ENCODE data around the gene CAPN12. TPM values are rescaled to one million over a fixed set of nuclear protein-coding genes. Genes with fewer than 3 reads are reported as not detected.

The CAPN12 gene
- total RNA-seq, 1 experiment from 2014 or later, result 43.9 TPM

GRCh38 chr19:38769635-38770211, 25.4 kb upstream of the CAPN12 start:
- H2AFZ ChIP-seq, result peak overlapping the region; percentile 72; the same call in 1 of the 2 replicates
- H3K4me2 ChIP-seq, result no peak overlapping the region
- intact Hi-C loops (cut with micrococcal nuclease; ENCODE audit: unreplicated experiment), result loop anchor here (2.0 kb wide), 1 partner anchor 61 kb away; the partner anchor contains the start of gene ECH1
- no peaks in the 10 kb centered on the region for H4K20me1 ChIP-seq (ENCODE audit: insufficient read depth)
- no peak overlapping the region for H3K4me3 ChIP-seq
- no TSS peak for BruUV-seq (replicated peaks)
- H3F3A ChIP-seq (ENCODE audit: insufficient read depth, low read depth), result no peaks in the 10 kb centered on the region
- H3K27ac ChIP-seq, result no peak overlapping the region
- no peaks in the 10 kb centered on the region for H3K4me1 ChIP-seq (replicated peaks; ENCODE audit: insufficient read depth)
- peak in 1 of 2 experiments; percentile 69 for DNase-seq
- no peaks in the 10 kb centered on the region for H3K9me3 ChIP-seq (ENCODE audit: insufficient read depth, low read depth)
- H3K27me3 ChIP-seq (ENCODE audit: insufficient read depth, low read depth), result no peaks in the 10 kb centered on the region
- POLR2A ChIA-PET (ENCODE audit: unreplicated experiment), result interaction anchor here (0.6 to 0.8 kb wide), 2 partner anchors 62 to 110 kb away, joined by 10 to 15 read pairs; partner anchors contain the start of gene ECH1
- TF ChIP-seq EZH2 (IDR thresholded peaks at IDR 0.05; ENCODE audit: low read depth), result no peak
- TF ChIP-seq CTCF (conservative IDR thresholded peaks at IDR 0.05), result peak; percentile 80
- CTCF ChIA-PET, result interaction anchor here (0.6 to 0.9 kb wide), 4 partner anchors 17 to 408 kb away, joined by 3 to 5 read pairs (median 4); no protein-coding TSS in a partner anchor
- no peaks in the 10 kb centered on the region for H3K79me2 ChIP-seq (ENCODE audit: low read depth)
- no peaks in the 10 kb centered on the region for H3K9me2 ChIP-seq (ENCODE audit: insufficient read depth)
- no peaks in the 10 kb centered on the region for H3K36me3 ChIP-seq (ENCODE audit: low read depth)

GRCh38 chr19:38766276-38767047, 22.2 kb upstream of the CAPN12 start:
- Histone ChIP-seq H4K20me1 (ENCODE audit: insufficient read depth) (no peaks in the 10 kb centered on the region), H3K27ac (no peak overlapping the region), H3K36me3 (ENCODE audit: low read depth) (no peaks in the 10 kb centered on the region), H3K4me3 (no peak overlapping the region), H3K79me2 (ENCODE audit: low read depth) (no peaks in the 10 kb centered on the region), H3K9me3 (ENCODE audit: insufficient read depth, low read depth) (no peaks in the 10 kb centered on the region), H2AFZ (no peak overlapping the region), H3K4me2 (no peak overlapping the region), H3F3A (ENCODE audit: insufficient read depth, low read depth) (no peaks in the 10 kb centered on the region), H3K9me2 (ENCODE audit: insufficient read depth) (no peaks in the 10 kb centered on the region), H3K4me1 (replicated peaks; ENCODE audit: insufficient read depth) (no peaks in the 10 kb centered on the region), H3K27me3 (ENCODE audit: insufficient read depth, low read depth) (no peaks in the 10 kb centered on the region)
- no TSS peak for BruUV-seq (replicated peaks)
- ChIA-PET CTCF (interaction anchor here (0.6 kb wide), 1 partner anchor 45 kb away, joined by 3 read pairs; no protein-coding TSS in a partner anchor), POLR2A (ENCODE audit: unreplicated experiment) (no interaction called here)
- intact Hi-C loops (cut with micrococcal nuclease; ENCODE audit: unreplicated experiment), result no loop called here
- no peak for TF ChIP-seq EZH2 (IDR thresholded peaks at IDR 0.05; ENCODE audit: low read depth)
- TF ChIP-seq CTCF (conservative IDR thresholded peaks at IDR 0.05), result no peak
- no peak for DNase-seq

GRCh38 chr19:38765214-38765613, 20.9 kb upstream of the CAPN12 start:
- TF ChIP-seq EZH2 (IDR thresholded peaks at IDR 0.05; ENCODE audit: low read depth), result no peak
- TF ChIP-seq CTCF (conservative IDR thresholded peaks at IDR 0.05), result no peak
- H4K20me1 ChIP-seq (ENCODE audit: insufficient read depth), result no peaks in the 10 kb centered on the region
- no peak overlapping the region for H2AFZ ChIP-seq
- no peaks in the 10 kb centered on the region for H3K27me3 ChIP-seq (ENCODE audit: insufficient read depth, low read depth)
- BruUV-seq (replicated peaks), result no TSS peak
- no peak overlapping the region for H3K4me3 ChIP-seq
- no peaks in the 10 kb centered on the region for H3K4me1 ChIP-seq (replicated peaks; ENCODE audit: insufficient read depth)
- H3K79me2 ChIP-seq (ENCODE audit: low read depth), result no peaks in the 10 kb centered on the region
- H3K9me2 ChIP-seq (ENCODE audit: insufficient read depth), result no peaks in the 10 kb centered on the region
- intact Hi-C loops (cut with micrococcal nuclease; ENCODE audit: unreplicated experiment), result no loop called here
- no peaks in the 10 kb centered on the region for H3K36me3 ChIP-seq (ENCODE audit: low read depth)
- no peak for DNase-seq
- H3F3A ChIP-seq (ENCODE audit: insufficient read depth, low read depth), result no peaks in the 10 kb centered on the region
- no peak overlapping the region for H3K27ac ChIP-seq
- POLR2A ChIA-PET (ENCODE audit: unreplicated experiment), result interaction anchor here (0.7 kb wide), 1 partner anchor 82 kb away, joined by 12 read pairs; no protein-coding TSS in a partner anchor
- H3K9me3 ChIP-seq (ENCODE audit: insufficient read depth, low read depth), result no peaks in the 10 kb centered on the region
- CTCF ChIA-PET, result interaction anchor here (0.7 kb wide), 1 partner anchor 17 kb away, joined by 13 read pairs; no protein-coding TSS in a partner anchor
- no peak overlapping the region for H3K4me2 ChIP-seq

Data from PC-9 (cell line).